ENCODE results near the gene MAST4. TPM values are rescaled to one million over a fixed set of nuclear protein-coding genes. Genes with fewer than 3 reads are reported as not detected.

MAST4 gene
- total RNA-seq, 4 donors from 2014 or later = 16.2 to 32.8 (median 25.0) TPM

DNA sequence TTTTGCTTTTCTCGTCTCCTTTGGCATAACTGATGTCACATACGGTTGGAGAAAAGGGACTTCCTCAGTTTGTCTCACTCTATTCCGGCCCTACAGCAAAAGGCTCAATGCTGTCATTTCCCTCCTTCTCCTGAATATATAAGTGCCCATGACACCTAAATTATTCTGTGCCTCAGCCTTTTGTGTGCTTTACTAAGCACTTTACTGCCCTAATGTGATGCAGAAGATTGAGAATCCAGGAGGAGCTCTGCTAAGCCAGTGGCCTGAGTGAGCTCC lies 592.8 kb downstream of the MAST4 start:
- Histone ChIP-seq H3K27me3 (no peaks in the 10 kb centered on the region), H3K4me3 (no peak overlapping the region), H3K4me1 (peaks cover 0 to 14% (median 0%) of the 10 kb centered on the region in 3 donors), H3K9me3 (no peaks in the 10 kb centered on the region), H3K27ac (no peak overlapping the region), H3K36me3 (no peaks in the 10 kb centered on the region)
- no peak for ATAC-seq
- 80 to 93% methylated on average over 1 to 3 of the region's 3 CpGs for WGBS, 2 donors (ENCODE audit: low coverage in 1 of 2)
- TF ChIP-seq, protein P1, sequence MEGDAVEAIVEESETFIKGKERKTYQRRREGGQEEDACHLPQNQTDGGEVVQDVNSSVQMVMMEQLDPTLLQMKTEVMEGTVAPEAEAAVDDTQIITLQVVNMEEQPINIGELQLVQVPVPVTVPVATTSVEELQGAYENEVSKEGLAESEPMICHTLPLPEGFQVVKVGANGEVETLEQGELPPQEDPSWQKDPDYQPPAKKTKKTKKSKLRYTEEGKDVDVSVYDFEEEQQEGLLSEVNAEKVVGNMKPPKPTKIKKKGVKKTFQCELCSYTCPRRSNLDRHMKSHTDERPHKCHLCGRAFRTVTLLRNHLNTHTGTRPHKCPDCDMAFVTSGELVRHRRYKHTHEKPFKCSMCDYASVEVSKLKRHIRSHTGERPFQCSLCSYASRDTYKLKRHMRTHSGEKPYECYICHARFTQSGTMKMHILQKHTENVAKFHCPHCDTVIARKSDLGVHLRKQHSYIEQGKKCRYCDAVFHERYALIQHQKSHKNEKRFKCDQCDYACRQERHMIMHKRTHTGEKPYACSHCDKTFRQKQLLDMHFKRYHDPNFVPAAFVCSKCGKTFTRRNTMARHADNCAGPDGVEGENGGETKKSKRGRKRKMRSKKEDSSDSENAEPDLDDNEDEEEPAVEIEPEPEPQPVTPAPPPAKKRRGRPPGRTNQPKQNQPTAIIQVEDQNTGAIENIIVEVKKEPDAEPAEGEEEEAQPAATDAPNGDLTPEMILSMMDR (IDR thresholded peaks at IDR 0.05) = no peak
- TF ChIP-seq POLR2A (IDR thresholded peaks at IDR 0.05) (no peak), POLR2AphosphoS5 (IDR thresholded peaks at IDR 0.05) (no peak), EP300 (IDR thresholded peaks at IDR 0.05) (no peak)

DNA sequence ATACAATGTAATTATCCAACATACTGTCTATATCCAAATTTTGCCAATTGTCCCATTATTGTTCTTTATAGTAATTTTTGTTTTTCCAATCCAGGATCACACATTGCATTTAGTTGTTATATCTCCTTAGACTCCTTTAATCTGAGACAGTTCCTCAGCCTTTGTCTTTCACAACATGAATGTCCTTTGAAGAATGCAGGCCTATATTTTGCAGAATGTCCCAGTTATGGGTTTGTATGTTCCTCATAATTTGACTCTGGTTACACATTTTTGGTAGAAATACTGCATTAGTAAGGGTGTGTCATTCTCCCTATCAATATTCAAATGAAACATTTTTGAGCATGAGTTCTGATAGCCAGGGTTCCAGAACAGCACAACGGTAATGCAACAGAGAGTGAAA lies 593.7 kb downstream of the MAST4 start:
- no peaks in the 10 kb centered on the region for H3K9me3 ChIP-seq
- H3K4me3 ChIP-seq = no peak overlapping the region
- H3K4me1 ChIP-seq = peaks cover 0 to 14% (median 0%) of the 10 kb centered on the region in 3 donors
- no peaks in the 10 kb centered on the region for H3K27me3 ChIP-seq
- WGBS, 2 donors (ENCODE audit: low coverage in 1 of 2) = 71% methylated on average over 1 of the region's 1 CpG; no CpG with 5 or more reads in 1 of the 2 donors
- TF ChIP-seq POLR2AphosphoS5 (IDR thresholded peaks at IDR 0.05) (no peak), EP300 (IDR thresholded peaks at IDR 0.05) (no peak), POLR2A (IDR thresholded peaks at IDR 0.05) (no peak)
- TF ChIP-seq, protein P1 (IDR thresholded peaks at IDR 0.05) = no peak
- no peaks in the 10 kb centered on the region for H3K36me3 ChIP-seq
- H3K27ac ChIP-seq = no peak overlapping the region
- ATAC-seq = no peak

- Histone ChIP-seq H3K4me3 (no peak overlapping the region), H3K27me3 (no peaks in the 10 kb centered on the region), H3K9me3 (no peaks in the 10 kb centered on the region), H3K4me1 (peaks cover 0 to 14% (median 0%) of the 10 kb centered on the region in 3 donors), H3K36me3 (no peaks in the 10 kb centered on the region), H3K27ac (no peak overlapping the region)
- no peak for ATAC-seq
- 76 to 92% methylated on average over 3 to 4 of the region's 4 CpGs for WGBS, 2 donors (ENCODE audit: low coverage in 1 of 2)
- no peak for TF ChIP-seq POLR2AphosphoS5 (IDR thresholded peaks at IDR 0.05)
- TF ChIP-seq, protein P1 (IDR thresholded peaks at IDR 0.05) = no peak
- no peak for TF ChIP-seq POLR2A (IDR thresholded peaks at IDR 0.05)
- no peak for TF ChIP-seq EP300 (IDR thresholded peaks at IDR 0.05)
These were observed 594.2 kb downstream of the MAST4 start for GRCh38 chr5:67190410-67190809.

DNA sequence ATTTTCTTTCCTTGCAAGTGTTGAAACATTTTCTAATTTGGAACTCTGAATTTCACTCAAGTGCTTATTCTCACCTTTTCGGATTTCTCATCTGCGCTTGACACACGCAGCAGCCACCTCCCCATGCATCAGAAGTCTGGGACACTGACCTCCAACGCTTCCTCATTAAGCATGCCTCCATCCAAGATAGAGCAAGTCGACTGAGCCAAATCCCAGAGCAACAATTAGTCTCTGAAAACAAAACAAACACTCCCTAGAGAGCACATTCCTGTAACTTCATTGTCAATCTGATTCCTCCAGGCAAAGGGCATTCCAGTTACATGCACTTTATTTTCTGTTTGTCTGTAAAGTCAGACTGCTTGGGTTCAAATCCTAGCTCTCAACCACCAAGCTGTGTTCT lies 594.7 kb downstream of the MAST4 start:
- Histone ChIP-seq H3K9me3 (no peaks in the 10 kb centered on the region), H3K27ac (no peak overlapping the region), H3K36me3 (no peaks in the 10 kb centered on the region), H3K4me3 (no peak overlapping the region), H3K27me3 (no peaks in the 10 kb centered on the region), H3K4me1 (peaks cover 0 to 14% (median 0%) of the 10 kb centered on the region in 3 donors)
- TF ChIP-seq POLR2AphosphoS5 (IDR thresholded peaks at IDR 0.05) = no peak
- 65% methylated on average over 5 of the region's 5 CpGs; no CpG with 5 or more reads in 1 of the 2 donors for WGBS, 2 donors (ENCODE audit: low coverage in 1 of 2)
- ATAC-seq = no peak

DNA sequence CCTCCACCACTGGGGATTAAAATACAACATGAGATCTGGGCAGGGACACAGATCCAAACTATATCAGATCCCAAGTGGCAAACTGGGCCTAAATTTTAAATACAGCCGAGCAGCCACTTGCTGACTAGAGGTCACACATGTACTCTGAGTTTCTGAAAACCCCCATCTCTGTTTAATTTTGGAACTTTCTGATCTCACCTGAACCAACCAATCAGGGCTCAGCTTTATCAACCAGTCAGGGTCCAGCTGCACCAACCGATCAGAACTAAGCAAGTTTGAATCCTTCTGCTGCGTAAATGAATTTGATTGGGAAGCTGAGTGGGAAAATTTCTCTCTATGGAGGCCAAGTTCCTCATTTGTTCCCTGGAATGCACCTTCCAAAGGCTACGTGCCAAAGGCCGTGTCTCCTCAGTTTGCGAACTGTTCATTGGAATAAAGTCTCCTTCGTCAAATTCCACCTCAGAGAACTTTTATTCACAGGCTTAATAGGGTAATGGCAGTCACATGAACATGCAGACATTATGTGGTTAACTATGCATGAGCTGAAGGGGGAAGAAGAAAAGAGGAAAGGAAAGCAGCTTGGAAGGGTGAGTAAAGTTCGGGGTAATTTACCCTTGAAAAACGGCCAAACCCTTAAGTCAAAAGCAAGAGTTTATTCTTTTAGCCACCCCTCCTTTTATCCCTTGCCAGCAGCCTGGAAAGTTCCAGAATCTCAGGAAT lies 596.7 kb downstream of the MAST4 start:
- Histone ChIP-seq H3K9me3 (no peaks in the 10 kb centered on the region), H3K27me3 (no peaks in the 10 kb centered on the region), H3K4me3 (no peak overlapping the region), H3K36me3 (no peaks in the 10 kb centered on the region), H3K27ac (peak overlapping the region in 2 of 4 donors; percentile 41 to 42), H3K4me1 (peaks cover 0 to 14% (median 0%) of the 10 kb centered on the region in 3 donors)
- TF ChIP-seq, protein P1 (IDR thresholded peaks at IDR 0.05) = no peak
- TF ChIP-seq POLR2A (IDR thresholded peaks at IDR 0.05) (no peak), POLR2AphosphoS5 (IDR thresholded peaks at IDR 0.05) (no peak), EP300 (IDR thresholded peaks at IDR 0.05) (no peak)
- peak; percentile 20 for ATAC-seq
- WGBS, 2 donors (ENCODE audit: low coverage in 1 of 2) = 29 to 53% methylated on average over 6 to 9 of the region's 9 CpGs

Measured in gastroesophageal sphincter (tissue), 4 donors.